Hepatocyte (in vitro differentiated cells): Measurements from ENCODE around the gene CHD5.

Source experiments
- EZH2 ChIP-seq: fragments of 200-600 bp; sonication (generic); IDR thresholded peaks from 2 replicates; pipeline ENCODE4 v1.6.1; 2016; ENCODE audit warnings: antibody characterized with exemption, mild to moderate bottlenecking, borderline replicate concordance
- TF ChIP-seq, protein P1 (sequence below): fragments of 200-600 bp; sonication (generic); IDR thresholded peaks from 2 replicates; pipeline ENCODE4 v1.5.1; 2016; ENCODE audit warnings: antibody characterized with exemption, mild to moderate bottlenecking; ENCODE audit not compliant: poor library complexity

DNA sequence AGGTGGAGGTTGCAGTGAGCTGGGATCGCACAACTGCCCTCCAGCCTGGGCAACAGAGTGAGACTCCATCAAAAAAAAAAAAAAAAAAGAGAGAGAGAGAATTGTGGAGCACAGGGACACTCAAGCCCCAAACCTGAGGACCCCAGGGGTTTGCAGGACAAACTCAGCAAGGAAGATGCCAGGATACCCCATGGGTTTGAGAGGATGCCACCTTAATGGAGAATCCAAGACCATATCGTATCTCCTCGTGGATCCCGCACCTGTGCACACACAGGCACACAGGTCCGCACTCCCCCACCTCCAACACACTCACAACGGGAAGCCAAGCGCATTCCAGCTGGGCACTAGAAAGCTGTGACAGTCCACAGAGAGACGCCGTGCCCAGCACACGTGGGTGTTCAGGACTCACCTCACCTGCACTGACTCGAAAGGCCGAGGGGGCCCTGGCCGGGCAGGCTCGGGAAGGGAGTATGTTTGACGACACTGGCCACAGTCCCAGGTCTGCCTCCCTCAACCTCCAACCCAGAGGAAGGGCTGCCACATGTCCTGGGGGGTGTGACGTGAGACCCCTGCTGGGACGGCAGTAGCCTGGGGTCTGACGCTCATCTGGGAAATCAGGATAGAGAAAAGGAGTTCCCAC, 11.1 kb downstream of the CHD5 start:
- TF ChIP-seq, protein P1, sequence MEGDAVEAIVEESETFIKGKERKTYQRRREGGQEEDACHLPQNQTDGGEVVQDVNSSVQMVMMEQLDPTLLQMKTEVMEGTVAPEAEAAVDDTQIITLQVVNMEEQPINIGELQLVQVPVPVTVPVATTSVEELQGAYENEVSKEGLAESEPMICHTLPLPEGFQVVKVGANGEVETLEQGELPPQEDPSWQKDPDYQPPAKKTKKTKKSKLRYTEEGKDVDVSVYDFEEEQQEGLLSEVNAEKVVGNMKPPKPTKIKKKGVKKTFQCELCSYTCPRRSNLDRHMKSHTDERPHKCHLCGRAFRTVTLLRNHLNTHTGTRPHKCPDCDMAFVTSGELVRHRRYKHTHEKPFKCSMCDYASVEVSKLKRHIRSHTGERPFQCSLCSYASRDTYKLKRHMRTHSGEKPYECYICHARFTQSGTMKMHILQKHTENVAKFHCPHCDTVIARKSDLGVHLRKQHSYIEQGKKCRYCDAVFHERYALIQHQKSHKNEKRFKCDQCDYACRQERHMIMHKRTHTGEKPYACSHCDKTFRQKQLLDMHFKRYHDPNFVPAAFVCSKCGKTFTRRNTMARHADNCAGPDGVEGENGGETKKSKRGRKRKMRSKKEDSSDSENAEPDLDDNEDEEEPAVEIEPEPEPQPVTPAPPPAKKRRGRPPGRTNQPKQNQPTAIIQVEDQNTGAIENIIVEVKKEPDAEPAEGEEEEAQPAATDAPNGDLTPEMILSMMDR: no peak
- no peak for TF ChIP-seq EZH2
